ENCODE results near the gene OXCT1.

The OXCT1 gene

GRCh38 chr5:41822036-41822435 is 48.2 kb downstream of the OXCT1 start:
- no peak for TF ChIP-seq GATA2 (IDR thresholded peaks at IDR 0.05; ENCODE audit: low read depth, low read length)
- no peak for TF ChIP-seq GATA3 (IDR thresholded peaks at IDR 0.05; ENCODE audit: low read depth, low read length)

- TF ChIP-seq GATA3 (IDR thresholded peaks at IDR 0.05; ENCODE audit: low read depth, low read length): no peak
- no peak for TF ChIP-seq GATA2 (IDR thresholded peaks at IDR 0.05; ENCODE audit: low read depth, low read length)
Observed at GRCh38 chr5:41821051-41821450, 49.2 kb downstream of the OXCT1 start.

GRCh38 chr5:41820150-41820549 is 50.1 kb downstream of the OXCT1 start:
- no peak for TF ChIP-seq GATA3 (IDR thresholded peaks at IDR 0.05; ENCODE audit: low read depth, low read length)
- TF ChIP-seq GATA2 (IDR thresholded peaks at IDR 0.05; ENCODE audit: low read depth, low read length): no peak

GRCh38 chr5:41817625-41818301 is 52.5 kb downstream of the OXCT1 start:
- TF ChIP-seq GATA3 (IDR thresholded peaks at IDR 0.05; ENCODE audit: low read depth, low read length): no peak
- TF ChIP-seq GATA2 (IDR thresholded peaks at IDR 0.05; ENCODE audit: low read depth, low read length): no peak

- TF ChIP-seq GATA3 (IDR thresholded peaks at IDR 0.05; ENCODE audit: low read depth, low read length) (no peak), GATA2 (IDR thresholded peaks at IDR 0.05; ENCODE audit: low read depth, low read length) (no peak)
Observed at GRCh38 chr5:41815663-41816229, 54.5 kb downstream of the OXCT1 start.

GRCh38 chr5:41815261-41815660 is 55.0 kb downstream of the OXCT1 start:
- TF ChIP-seq GATA3 (IDR thresholded peaks at IDR 0.05; ENCODE audit: low read depth, low read length) (no peak), GATA2 (IDR thresholded peaks at IDR 0.05; ENCODE audit: low read depth, low read length) (no peak)

- no peak for TF ChIP-seq GATA2 (IDR thresholded peaks at IDR 0.05; ENCODE audit: low read depth, low read length)
Observed at GRCh38 chr5:41812156-41812555, 58.1 kb downstream of the OXCT1 start.

- no peak for TF ChIP-seq GATA3 (IDR thresholded peaks at IDR 0.05; ENCODE audit: low read depth, low read length)
- no peak for TF ChIP-seq GATA2 (IDR thresholded peaks at IDR 0.05; ENCODE audit: low read depth, low read length)
Observed at GRCh38 chr5:41809128-41809527, 61.1 kb downstream of the OXCT1 start.

- TF ChIP-seq GATA2 (IDR thresholded peaks at IDR 0.05; ENCODE audit: low read depth, low read length) (no peak), GATA3 (IDR thresholded peaks at IDR 0.05; ENCODE audit: low read depth, low read length) (no peak)
Observed at GRCh38 chr5:41808294-41808693, 61.9 kb downstream of the OXCT1 start.

- no peak for TF ChIP-seq GATA3 (IDR thresholded peaks at IDR 0.05; ENCODE audit: low read depth, low read length)
- no peak for TF ChIP-seq GATA2 (IDR thresholded peaks at IDR 0.05; ENCODE audit: low read depth, low read length)
Observed at GRCh38 chr5:41797662-41798061, 72.6 kb downstream of the OXCT1 start.

GRCh38 chr5:41796061-41796460 is 74.2 kb downstream of the OXCT1 start:
- no peak for TF ChIP-seq GATA3 (IDR thresholded peaks at IDR 0.05; ENCODE audit: low read depth, low read length)
- no peak for TF ChIP-seq GATA2 (IDR thresholded peaks at IDR 0.05; ENCODE audit: low read depth, low read length)

- TF ChIP-seq GATA3 (IDR thresholded peaks at IDR 0.05; ENCODE audit: low read depth, low read length) (no peak), GATA2 (IDR thresholded peaks at IDR 0.05; ENCODE audit: low read depth, low read length) (no peak)
Observed at GRCh38 chr5:41795125-41795524, 75.1 kb downstream of the OXCT1 start.

GRCh38 chr5:41794471-41794870 is 75.8 kb downstream of the OXCT1 start:
- TF ChIP-seq GATA2 (IDR thresholded peaks at IDR 0.05; ENCODE audit: low read depth, low read length): no peak
- no peak for TF ChIP-seq GATA3 (IDR thresholded peaks at IDR 0.05; ENCODE audit: low read depth, low read length)

GRCh38 chr5:41793141-41793770 is 77.0 kb downstream of the OXCT1 start:
- peak; percentile 21; the same call in 1 of the 2 replicates for TF ChIP-seq GATA2 (IDR thresholded peaks at IDR 0.05; ENCODE audit: low read depth, low read length)
- TF ChIP-seq GATA3 (IDR thresholded peaks at IDR 0.05; ENCODE audit: low read depth, low read length): 0 out of 2 replicates have a peak, but pooled peaks have one; percentile 29

All from SH-SY5Y (cell line).